NCI-H146 treated with DMSO at 0.1 percent for 48 hours (cell line): Measurements from ENCODE around the gene ACCSL.

Source experiments
- DNase-seq: peaks from one replicate; lab custom pipeline; 2025; ENCODE audit not compliant: unreplicated experiment; lab: John Stamatoyannopoulos, UW

The ACCSL gene

GRCh38 chr11:44094260-44094868 is 46.6 kb downstream of the ACCSL start:
- DNase-seq, result peak; percentile 67

DNA sequence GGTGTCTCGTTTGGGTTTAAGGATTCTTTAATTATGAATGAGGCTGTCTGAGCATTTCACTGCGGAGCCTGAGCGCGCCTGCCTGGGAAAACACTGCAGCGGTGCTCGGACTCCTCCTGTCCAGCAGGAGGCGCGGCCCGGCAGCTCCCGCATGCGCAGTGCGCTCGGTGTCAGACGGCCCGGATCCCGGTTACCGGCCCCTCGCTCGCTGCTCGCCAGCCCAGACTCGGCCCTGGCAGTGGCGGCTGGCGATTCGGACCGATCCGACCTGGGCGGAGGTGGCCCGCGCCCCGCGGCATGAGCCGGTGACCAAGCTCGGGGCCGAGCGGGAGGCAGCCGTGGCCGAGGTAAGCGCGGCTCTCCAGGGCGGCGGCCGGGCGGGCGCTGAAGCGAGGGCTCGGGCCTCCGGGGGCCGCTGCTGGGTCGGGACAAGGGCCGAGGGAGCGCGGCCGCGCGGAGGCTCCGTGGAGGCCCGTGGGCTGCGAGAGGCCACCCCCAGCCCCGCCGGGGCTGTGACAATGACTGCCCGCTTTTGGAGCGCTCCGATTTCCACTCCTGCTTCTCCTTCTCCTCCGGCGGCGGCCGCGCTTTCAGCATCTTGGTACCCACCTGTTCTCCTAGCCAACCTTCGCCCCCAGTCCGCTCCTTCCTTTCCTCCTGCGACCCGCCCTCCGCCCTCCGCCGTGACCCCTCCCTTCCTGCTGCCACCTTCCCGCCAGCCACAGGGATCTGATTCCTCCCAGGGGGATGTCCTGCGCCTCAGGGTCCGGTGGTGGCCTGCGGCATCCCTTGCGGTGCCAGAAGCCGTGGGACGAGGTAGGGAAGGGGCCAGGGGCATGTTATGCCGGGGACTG is 48.0 kb downstream of the ACCSL start, which contains the start of gene EXT2:
Gene EXT2 (plus strand): TSS at position 173 of the 854 bp plus-strand sequence. CDS start 12,035 bp downstream, outside the sequence.
- DNase-seq, result peak; percentile 61

DNA sequence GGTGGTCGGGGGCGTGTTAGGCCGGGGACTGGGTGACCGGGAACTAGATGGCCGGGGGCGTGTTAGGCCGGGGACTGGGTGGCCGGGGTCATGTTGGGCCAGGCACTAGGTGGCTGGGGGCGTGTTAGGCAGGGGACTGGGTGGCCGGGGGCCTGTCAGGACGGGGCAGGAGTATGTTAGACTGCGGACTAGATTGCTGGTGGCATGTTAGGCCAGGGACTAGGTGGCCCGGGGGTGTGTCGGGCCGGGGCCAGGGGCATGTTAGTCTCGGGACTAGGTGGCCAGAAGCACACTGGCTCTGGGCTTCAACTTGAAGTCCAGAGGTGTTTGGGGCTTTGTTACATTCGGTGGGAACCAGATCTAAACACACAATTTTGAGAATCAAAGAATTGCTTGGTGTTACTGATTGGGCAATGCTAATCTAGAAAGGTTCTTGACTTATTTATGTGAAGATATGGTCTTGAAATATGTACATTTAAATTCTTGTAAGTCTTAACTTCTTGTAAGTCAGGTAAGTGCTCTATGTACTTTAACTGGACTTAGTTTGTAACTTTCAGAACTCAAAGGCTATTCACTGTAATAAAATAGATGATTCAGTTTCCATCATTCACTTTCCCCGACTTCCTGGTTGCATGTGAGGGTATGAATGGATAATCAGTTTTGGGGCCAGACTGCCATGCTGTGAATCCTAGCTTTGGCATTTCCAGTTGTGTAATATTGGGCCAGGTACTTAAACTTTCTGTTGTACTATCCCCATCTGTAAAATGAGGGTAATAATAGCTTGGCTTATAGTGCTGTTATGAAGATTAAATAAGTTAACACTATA is 48.8 kb downstream of the ACCSL start:
- DNase-seq, result no peak

DNA sequence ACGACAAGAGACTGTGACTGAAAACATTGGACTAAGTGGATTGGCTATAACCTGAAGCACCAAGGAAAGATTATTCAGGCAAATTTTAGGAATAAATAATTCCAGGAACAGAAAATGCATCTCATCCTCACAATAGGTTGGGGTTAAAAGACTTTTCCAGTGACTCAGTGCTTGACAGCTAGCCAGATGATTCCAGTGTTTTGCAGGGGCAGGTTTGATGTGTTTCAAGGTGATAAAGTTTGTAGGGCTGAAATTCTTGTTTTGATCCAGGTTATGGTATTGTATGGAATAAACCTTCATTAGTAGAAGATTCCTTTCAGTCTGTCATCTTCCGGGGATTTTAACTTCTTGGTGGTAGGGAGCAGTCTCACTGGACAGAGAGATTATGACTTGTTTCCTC is 50.0 kb downstream of the ACCSL start:
- no peak for DNase-seq

DNA sequence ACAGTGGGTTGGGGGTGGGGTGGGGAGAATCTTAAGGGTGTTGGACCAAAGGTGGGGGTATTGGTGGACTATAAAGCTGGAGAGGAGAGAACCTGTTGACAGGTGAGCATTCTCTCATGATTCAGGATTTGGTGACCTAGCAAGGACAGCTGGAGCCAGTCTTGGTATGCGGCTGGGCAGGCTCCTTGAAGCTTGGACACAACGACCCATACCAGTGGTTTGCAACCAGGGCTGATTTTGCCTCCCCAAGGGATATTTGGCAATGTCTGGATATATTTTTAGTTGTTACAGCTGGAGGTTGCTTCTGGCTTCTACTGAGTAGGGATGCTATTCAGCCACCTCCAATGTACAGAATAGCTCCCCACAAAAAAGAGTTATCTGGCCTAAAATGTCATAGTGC is 53.3 kb downstream of the ACCSL start:
- DNase-seq, result no peak

DNA sequence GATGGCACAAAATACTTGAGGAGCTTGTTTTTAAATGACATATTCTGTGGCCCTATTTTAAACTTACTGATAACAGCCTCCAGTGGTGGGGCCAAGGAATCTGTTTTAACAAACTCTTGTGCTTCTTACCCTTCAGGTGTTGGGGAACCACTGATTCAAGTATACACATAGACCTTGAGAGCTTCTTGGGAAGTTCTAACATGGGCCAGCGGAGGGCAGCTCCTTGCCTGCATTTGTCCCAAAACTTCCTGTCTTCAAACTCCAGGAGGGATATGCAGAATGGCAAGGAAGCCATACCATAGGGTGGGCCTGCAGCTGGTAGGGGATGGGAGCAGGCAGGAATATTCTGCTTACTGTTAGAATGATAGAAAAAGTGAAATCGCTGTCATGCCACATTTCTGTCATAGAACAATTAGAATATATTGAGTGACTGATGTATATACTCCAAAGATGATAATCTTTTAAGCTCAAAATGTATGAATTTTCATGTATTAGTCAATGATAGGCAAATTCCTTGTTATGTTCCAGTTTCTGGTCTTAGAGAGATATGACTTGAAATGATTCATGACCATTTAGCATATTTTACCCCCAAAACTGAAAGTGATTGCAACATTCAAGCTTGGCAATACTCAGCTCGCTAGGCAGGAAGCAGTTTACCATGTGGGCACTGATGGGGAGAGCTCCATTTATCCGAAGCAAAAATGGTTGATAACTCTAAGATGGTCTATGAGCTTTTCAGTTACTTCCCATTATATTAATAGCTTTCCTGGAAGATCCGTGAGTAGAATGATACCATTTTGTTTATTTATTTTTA is 56.9 kb downstream of the ACCSL start:
- DNase-seq, result no peak

- DNase-seq, result no peak
Measured at GRCh38 chr11:44108260-44108659, 60.5 kb downstream of the ACCSL start.
